GM23338 (cell line): ENCODE results near the gene CEBPB.

Source experiments
- CREB1 ChIP-seq: fragments of 250-450 bp; sonication (Bioruptor Pico); IDR thresholded peaks from 2 replicates; pipeline ENCODE4 v1.5.0; 2020; ENCODE audit warnings: low read depth, mild to moderate bottlenecking, moderate library complexity
- CTCF ChIP-seq, 2 experiments: fragments of 200-600 bp in 1 of 2; sonication (generic) in 1 of 2; conservative IDR thresholded peaks; 2 replicates each; pipeline versions ENCODE4 v1.5.1 to v1.6.1; 2016 to 2017; ENCODE audit warnings: antibody characterized with exemption in 2 of 2, low read depth in 2 of 2, mild to moderate bottlenecking in 2 of 2, moderate library complexity in 1 of 2
- ETS1 ChIP-seq: IDR thresholded peaks from 2 replicates; pipeline ENCODE4 v1.6.1; 2016; ENCODE audit warnings: antibody characterized with exemption
- EZH2 ChIP-seq: fragments of 200-600 bp; sonication (generic); IDR thresholded peaks from one replicate; pipeline ENCODE4 v1.8.0; 2017; ENCODE audit warnings: antibody characterized with exemption, mild to moderate bottlenecking, low read depth; ENCODE audit not compliant: unreplicated experiment
- EZH2phosphoT487 ChIP-seq: fragments of 200-600 bp; sonication (generic); IDR thresholded peaks from one replicate; pipeline ENCODE4 v1.8.1; 2018; ENCODE audit warnings: antibody characterized with exemption; ENCODE audit not compliant: unreplicated experiment
- JUNB ChIP-seq: IDR thresholded peaks from one replicate; pipeline ENCODE4 v1.6.1; 2016; ENCODE audit warnings: antibody characterized with exemption; ENCODE audit not compliant: unreplicated experiment
- NANOG ChIP-seq: IDR thresholded peaks from 2 replicates; pipeline ENCODE4 v1.6.1; 2016; ENCODE audit warnings: antibody characterized with exemption, borderline replicate concordance
- POLR2AphosphoS5 ChIP-seq: IDR thresholded peaks from 2 replicates; pipeline ENCODE4 v1.6.1; 2016; ENCODE audit warnings: antibody characterized with exemption, low read depth
- REST ChIP-seq: IDR thresholded peaks from one replicate; pipeline ENCODE4 v1.6.1; 2018; ENCODE audit warnings: antibody characterized with exemption; ENCODE audit not compliant: unreplicated experiment
- STAT1 ChIP-seq: IDR thresholded peaks from one replicate; pipeline ENCODE4 v1.6.1; 2016; ENCODE audit warnings: antibody characterized with exemption; ENCODE audit not compliant: unreplicated experiment
- ZNF331 ChIP-seq: fragments of 250-450 bp; sonication (Bioruptor Pico); IDR thresholded peaks from 2 replicates; pipeline ENCODE4 v1.5.0; 2020; ENCODE audit warnings: low read depth, mild to moderate bottlenecking, moderate library complexity
- ZNF462 ChIP-seq: fragments of 250-450 bp; sonication (Bioruptor Pico); IDR thresholded peaks from 2 replicates; pipeline ENCODE4 v1.5.0; 2020; ENCODE audit warnings: mild to moderate bottlenecking, moderate library complexity

- TF ChIP-seq CTCF (conservative IDR thresholded peaks at IDR 0.05; ENCODE audit: low read depth in 2 of 2) (no peak), POLR2AphosphoS5 (no peak), EZH2 (no peak), CREB1 (no peak), JUNB (no peak), STAT1 (no peak), NANOG (no peak), REST (no peak), EZH2phosphoT487 (no peak), ZNF331 (CRISPR knock-in tag) (no peak), ETS1 (no peak), ZNF462 (CRISPR knock-in tag) (no peak)
These were observed 40.4 kb downstream of the CEBPB start for GRCh38 chr20:50230871-50231560.
